HCEC 1CT (cell line): ENCODE measurements around the gene VPS33B.
"Not testable (repeated sequence)": the region's sequence is repeated elsewhere in the genome, so short reads cannot be mapped to it uniquely, and the experiment has no call there.

Experiments used
- DNase-seq: peaks from one replicate; pipeline ENCODE4 v3.0.0-alpha.2; 2017

VPS33B gene

DNA sequence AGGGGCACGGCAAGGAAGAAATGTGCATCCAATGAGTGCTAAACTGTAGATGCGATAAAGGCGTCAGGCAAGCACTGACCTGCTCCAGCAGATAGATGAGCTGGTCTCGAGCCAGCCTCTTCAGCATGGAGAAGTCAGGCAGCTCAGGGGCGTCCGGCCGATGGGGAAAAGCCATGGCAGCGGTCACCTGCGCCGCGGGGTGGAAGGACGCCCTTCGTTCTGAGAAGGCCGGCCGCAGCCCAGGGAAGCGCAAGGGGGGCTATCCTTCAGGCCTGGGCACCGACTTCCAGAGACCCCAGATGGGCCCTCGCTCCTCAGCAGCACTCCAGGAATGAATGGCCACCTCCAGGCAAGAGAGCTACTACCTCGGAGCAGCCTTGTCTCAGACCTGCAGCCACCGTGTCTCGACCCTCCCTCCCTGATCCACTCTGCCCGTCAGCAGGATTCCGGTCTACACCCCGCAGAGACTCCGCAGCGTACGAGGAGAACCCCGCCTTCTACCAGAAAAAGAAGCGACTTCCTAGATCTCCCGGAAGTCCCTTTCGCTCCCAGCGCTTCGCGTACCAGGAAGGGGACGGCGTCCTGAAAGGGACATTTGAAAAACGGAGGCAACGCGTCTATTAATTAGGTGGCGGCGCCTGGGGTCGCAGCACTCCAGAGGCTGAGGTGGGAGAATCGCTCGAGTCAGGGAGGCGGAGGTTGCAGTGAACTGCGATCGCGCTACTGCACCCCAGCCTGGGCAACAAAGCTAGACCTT lies at the start of gene VPS33B:
VPS33B (minus strand) TSS at position 520 of the 757 bp plus-strand sequence; CDS start at position 175, 345 bp downstream.
- peak; percentile 78 for DNase-seq

DNA sequence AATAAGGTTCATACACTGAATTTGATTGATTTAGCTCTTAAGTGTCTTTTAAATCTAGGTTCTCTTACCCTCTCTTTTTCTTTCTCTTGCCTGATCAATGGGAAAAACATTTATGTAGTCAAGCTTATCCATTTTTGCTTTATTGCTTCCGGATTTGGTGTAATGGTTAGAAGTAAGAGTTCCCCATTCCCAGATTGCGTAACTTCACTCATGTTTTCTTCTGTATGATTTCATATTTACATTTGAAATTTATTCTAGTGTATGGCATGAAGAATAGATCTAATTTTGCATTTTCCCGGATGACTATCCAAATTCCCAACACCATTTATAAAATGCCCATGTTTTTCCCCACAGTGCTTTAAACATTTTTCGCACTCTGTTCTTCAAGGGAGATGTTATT lies 49.8 kb upstream of the VPS33B start:
- DNase-seq = no peak

DNA sequence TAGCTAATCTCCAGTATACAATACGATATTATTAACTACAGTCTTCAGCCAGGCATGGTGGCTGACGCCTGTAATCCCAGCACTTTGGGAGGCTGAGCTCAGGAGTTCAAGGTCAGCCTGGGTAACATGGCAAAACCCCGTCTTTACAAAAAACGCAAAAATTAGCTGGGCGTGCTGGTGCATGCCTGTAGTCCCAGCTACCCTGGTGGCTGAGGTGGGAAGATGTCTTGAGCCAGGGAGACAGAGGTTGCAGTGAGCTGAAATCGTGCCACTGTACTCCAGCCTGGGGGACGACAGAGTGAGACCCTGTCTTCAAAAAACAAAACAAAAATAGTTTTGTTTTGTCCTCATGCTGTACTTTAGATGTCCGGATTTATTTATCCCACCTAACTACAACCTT lies 48.5 kb upstream of the VPS33B start:
- DNase-seq = no peak

DNA sequence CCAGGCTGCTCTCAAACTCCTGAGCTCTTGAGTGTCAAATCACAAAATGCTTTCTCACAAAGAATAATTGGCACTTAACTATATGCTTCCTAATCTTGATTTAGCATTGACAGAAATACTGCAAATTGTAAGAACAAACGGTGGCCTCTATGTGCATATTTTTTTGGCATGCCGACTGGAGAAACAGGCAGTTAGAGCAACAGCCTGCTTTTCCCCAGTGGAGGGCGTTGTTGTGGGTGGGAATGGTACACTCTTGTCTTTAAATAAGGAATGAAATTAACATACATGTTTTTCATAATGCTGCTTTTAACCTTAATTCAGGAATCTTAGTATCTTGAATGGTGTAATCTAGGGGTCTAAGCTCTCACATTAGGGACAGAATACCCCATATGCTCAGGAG lies 46.6 kb upstream of the VPS33B start:
- no peak for DNase-seq

DNA sequence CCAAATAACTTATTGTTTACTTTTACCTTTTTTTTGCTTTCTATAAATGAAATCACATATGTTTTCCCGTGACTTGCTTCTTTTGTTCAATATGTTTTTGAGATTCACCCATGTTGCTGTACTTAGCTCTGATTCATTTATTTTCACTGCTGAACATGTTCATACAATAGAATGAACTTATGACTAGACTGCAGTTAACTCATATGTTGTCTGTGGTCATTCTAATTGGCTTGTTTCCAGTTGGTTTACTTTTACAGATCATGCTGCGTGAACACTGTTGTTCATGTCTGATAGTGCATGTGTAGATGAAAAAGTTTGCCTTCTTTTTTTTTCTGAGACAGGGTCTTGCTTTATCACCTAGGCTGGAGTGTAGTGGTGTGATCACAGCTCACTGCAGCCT lies 46.0 kb upstream of the VPS33B start:
- DNase-seq = no peak

DNA sequence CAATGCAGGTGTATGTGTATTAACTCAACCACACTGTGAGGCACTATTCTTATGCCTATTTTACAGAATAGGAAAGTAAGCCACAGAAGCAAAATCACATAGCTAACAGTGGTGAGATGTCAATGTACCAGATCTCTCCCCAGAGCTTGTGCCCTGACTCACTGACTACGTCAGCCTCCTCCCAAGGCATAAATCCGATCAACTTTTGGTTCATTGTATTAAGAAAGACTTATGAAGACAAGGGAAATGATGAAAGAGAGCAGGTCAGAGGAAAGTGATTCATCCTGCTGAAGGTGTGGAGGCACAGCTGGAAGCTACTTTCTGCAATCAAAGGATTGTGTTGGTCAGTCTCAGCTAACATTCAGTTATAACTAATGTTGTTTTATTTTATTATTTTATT lies 44.6 kb upstream of the VPS33B start:
- DNase-seq = peak; percentile 68

DNA sequence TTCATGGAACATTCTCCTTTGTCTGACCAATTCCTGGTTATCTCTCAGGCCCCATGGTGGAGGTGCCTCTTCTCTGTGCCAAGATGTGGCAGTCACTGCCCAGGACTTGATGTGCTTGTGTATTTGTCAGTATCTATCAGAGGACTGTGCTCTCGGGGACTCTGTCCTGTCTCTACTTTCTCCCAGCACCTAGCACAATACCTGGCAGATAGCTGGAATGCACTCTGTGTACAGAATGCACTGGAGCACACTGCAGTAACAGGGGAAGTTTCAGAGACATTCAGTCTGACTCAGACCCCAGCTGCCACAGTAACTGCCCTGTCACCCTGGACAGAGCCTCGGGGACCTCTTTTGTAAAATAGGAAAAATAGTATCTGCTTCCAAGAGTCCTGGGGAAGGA lies 43.1 kb upstream of the VPS33B start:
- no peak for DNase-seq

DNA sequence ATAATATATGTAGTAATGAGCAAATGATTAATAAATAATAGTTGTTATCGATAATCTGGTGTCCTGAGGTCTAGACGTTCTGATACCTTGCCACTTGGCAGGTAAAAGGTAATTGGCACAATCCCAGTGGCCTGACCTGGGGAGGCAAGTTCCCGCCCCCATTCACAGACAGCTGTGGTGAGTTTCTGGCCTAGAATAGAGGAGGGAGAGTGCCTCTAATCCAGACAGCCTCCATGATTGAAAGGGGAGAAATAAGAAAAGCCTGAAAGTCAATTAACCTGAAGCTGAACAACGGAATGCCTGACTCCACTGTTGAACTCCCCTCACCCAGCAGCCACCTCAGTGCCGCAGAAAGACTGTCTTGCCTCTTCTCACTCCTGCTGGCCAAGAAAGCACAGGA lies 39.6 kb upstream of the VPS33B start:
- DNase-seq = no peak

DNA sequence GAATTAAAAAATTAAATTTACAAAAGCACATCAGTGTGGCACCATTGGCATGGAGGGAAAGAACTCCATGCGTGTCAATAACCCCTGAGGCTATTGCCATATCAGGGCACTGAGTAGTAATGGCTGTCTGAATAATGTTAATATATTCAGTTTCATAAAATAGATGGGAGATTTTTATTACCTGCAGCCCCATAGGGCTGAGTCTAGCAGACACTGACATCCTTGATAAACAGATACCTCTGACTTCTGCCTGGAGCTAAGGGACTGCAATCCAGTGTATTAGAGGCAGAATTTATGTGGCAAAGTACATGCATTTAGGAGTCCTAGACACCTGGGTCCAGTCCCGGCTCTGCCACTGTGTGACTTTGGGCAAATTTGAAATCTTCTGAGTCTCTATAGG lies 38.8 kb upstream of the VPS33B start:
- no peak for DNase-seq

DNA sequence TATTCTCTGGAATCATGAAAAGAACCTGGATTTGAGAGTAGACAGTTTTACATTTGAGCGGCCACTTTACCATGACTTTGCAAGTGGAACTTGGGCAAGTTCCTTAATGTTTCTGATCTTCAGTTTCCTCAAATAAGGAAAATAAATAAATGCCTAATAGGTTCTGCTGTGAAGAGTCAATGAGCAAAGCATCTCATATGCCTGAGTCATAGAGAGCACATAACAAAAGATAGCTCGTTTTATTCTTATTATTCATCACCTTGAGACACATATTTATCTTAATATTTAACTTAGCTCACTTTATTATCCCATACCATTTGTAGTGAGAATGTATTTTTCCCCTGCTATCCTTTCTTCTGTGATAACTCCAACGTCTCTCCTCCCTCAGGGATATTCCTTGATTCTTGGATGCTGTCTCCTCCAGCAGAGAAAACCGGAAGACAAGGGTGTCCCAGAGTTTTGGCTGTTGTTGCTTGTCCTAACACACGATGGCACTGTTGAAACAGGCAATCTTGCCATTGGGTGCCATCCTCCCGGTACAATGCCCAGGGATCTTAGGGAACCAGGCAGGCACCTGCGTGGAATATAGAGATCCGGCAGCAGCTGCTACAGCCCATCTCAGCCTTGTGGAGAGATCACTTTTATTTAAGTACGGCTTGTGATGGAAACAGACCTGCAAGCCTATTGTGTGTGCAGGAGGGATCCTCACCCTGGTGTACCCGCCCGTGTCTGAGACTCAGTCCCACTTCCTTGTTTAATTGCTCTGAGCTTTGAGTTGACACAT lies 33.3 kb upstream of the VPS33B start:
- DNase-seq = peak; percentile 59

DNA sequence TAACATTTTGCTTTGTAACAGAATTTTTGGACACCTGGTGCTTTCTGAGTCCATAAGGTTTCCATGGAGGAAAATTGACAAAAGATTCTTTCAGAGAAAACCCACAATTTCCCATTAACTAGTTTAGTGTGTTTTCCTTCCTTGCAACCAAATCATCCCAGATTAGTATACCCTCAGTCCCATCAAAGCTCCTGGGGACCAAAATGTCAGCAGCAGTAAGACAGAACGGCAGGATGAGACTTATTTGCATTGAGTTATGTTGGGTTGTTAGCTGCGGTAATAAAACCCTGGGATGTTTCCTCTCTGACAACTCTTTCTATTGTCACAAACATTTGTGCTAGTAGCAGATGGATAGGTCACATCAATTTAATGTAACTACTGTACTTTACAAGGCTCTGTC lies 32.4 kb upstream of the VPS33B start:
- no peak for DNase-seq

DNA sequence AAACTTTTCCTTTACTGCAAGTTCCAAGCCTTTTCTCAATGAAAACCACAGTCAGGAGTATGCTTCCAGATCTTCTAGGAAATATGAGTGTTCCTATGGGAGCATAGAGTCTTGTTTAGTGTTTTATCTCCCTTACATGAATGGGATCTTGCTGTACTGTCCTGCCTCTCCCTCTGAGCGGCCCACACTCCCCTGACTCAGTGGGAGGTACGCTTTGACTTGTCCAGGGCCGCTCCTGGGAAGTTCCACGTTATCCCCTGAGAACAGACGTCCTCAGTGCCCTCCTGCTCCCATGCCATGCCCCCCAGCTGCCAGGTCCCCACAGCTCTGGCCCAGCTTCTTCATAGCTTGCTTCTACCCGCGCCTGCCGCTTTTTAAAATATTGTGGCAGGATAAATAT lies 28.9 kb upstream of the VPS33B start:
- DNase-seq = no peak

DNA sequence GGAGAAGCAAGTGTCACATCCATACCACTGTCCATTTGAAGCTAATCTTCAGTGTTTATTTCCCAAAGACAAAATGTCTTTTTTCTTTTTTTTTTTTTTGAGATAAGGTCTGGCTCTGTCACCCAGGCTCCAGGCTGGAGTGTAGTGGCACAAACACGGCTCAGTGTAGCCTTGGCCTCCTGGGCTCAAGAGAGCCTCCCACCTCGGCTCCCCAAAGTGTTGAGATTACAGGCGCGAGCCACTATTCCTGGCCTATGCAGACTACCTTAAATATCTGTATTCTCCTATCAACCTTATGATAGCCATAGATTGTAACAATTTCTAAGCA lies 27.7 kb upstream of the VPS33B start:
- DNase-seq = no peak

DNA sequence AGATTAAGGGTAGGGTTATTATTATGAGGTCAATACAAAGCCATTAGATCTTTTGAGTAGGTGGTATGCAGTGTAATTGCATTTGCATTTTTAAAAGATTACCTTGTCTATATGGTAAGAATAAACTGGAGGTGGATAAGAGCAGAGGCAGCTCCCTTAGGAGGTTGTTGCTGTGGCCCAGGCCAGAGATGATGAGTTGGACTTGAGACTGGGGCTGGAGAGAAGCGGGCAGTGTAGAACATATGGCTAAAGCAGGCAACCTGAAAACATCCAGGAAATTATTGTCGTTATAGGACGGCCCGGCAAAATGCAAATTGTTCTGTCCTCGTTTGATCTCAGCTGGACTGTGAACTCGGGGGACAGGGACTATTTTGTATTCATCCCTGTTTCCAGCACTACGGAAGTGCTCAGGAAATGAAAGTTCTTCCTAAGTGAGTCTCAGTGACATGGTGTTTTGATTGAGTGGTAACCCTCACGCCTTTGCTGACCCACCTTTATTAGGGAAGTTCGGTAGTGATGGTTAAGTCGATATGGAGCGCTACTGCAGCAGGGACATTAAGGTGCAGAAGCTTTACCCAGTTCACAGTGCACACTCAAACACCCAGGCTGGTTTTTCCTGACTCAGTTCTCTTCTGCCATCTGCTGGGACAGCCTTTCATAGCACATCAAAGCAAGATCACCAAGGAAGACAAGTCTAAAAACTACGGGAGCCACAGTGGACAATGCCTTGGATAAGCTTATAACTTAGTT lies 27.2 kb upstream of the VPS33B start:
- peak; percentile 61 for DNase-seq

DNA sequence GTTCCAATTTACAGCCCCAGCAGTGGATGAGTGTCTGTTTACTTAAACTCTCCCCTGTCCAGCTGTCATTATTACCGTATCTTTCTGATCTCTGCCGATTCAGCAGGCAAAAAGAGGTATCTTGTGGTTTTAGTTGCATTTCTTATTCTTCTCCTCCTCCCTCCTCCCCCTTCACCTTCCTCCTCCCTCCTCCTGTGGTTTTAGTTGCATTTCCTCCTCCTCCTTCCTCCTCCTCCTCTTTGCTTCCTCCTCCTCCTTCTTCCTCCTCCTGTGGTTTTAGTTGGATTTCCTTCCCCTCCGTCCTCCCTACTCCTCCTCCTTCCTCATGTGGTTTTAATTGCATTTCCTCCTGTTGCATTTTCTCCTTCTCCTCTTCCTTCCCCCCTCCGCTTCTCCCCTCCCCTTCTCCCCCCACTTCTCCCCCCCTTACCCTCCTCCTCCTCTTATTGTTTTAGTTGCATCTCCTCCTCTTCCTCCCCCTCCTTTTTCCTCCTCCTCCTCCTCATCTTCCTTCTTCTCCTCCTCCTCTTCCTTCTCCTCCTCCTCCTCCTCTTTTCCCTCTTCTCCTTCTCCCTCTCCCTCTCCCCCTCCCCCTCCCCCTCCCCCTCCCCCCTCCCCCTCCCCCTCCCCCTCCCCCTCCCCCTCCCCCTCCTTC lies 25.3 kb upstream of the VPS33B start:
- DNase-seq = peak; percentile 21

DNA sequence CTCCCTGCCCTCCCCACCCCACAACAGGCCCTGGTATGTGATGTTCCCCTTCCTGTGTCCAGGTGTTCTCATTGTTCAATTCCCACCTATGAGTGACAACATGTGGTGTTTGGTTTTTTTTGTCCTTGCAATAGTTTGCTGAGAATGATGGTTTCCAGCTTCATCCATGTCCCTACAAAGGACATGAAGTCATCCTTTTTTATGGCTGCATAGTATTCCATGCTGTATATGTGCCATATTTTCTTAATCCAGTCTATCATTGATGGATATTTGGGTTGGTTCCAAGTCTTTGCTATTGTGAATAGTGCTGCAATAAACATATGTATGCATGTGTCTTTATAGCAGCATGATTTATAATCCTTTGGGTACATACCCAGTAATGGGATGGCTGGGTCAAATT lies 23.7 kb upstream of the VPS33B start:
- DNase-seq = not testable (repeated sequence)

DNA sequence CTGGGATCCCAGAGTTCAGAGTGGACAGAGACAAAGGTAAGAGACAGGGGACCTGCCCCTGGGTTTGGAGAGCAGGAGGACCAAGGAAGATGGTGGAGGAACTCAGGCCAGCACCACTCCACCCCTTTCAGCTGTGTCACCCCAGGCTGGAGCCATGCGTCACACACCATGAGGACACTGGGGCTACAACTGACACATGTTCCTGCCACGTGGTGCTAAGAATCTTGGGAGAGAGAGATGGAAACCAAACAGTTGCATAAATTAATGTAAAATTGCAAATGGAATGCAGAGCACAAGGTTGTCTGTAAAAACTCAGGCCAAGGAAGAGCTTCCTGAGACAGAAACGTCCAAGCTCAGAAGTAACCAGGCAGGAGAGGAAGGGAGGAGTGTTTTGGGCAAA lies 22.7 kb upstream of the VPS33B start:
- no peak for DNase-seq

DNA sequence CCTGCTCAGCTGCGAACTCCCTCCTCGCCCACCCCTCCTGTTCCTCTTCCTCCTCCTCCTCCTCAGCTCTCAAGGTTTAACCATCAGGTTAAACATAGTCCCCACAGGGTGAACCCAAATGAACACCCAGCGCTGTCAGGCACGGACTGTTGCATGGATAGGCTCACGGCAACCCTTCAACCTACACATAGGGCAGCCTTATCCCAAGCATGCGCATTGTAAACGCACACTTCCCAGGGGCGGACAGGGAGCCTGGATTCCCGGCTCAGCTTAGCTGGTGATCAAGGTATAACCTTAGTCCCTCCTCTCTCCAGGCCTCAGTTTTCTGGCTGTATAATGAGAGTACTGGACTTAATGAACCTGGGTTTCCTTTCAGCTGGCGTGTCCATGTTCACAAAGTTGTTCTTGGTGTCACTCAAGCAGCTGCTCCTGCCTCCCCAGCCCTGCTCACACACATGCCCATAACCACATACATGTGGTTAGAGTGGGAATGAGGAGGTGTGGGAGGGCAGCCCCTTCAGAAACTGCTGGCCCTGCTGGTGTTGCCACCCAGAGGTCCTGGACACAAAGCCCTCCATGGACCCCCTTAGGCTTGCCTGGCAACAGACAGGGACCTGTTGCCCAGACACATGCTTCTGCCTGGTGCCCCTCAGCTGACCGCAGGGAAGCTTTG lies 20.9 kb upstream of the VPS33B start:
- DNase-seq = no peak

DNA sequence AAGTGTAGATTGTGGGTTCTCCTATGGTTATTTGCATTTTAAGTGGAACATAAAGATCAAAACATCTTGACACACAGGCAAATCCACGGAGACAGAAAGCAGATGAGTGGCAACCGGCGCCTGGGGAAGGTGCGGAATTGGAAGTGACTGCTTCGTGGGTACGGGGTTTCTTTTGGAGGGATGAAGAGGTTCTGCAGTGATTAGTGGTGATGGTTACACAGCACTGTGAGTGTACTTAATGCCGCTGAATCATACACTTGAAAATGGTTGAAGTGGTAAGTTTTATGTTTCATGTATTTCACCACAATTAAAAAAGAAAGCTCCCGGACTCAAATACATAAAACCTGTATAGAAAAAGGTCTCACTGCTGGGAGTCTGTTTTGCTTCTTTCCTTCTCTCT lies 18.5 kb upstream of the VPS33B start:
- DNase-seq = no peak

DNA sequence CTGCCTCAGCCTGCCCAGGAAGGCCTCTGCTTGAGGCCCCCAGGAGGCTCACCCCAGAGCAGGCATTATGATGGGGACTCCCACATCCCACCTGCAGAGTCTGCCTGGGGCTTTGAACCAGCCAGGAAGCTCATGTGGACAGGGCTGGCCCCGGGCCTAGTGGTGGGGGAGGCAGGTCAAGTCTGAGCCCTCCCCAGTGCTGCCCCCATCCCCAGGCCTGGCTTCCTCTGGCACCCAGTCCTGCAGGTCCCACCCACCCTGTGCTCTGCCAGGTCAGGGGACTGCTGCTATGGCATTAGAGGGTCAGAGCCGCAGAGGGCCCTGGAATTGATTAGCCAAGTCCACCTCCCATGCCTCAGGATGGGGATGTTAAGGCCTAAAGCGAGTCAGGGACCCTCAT lies 17.6 kb upstream of the VPS33B start:
- DNase-seq = no peak

DNA sequence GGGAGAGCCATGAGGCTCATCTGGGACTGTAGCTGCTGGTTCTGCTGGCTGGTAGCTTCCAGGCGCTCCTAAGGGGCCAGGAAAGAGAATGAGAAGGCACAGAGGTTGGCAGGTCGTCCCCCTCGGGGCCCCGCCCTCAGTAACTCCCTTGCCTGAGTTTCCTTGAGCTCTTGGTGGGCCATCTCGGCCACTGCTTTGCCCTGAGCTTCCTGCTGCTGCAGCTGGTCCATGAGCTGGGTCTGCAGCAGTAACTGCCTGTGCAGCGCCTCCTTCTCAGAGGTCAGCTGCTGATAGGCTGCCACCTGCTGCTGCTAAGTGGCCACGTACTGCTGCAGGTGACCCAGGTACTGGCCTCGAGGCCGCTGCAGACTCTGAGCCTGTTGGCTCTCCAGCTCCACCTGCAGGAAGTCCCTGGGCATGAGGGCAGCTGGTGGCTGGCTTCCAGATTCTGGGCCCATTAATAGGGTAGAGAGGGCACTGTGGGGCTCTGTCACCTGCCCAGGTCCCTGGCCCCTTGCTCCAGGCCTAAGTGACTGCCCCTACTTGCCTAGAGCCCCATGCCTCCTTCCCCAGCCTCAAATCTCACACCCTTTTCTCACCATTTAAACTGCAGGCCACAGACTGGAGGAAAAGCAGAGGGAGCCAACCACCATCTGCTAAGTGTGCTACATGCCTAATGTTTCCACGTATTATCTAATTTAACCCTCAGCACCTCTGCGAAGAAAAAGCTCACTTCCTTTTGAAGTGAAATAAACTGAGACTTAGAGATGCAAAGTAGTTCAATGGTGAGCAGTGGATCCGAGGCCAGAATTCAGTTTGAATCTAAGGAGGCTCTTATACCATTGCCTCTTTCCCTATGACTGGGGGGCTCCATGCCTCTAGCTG lies 10.8 kb upstream of the VPS33B start:
- no peak for DNase-seq

DNA sequence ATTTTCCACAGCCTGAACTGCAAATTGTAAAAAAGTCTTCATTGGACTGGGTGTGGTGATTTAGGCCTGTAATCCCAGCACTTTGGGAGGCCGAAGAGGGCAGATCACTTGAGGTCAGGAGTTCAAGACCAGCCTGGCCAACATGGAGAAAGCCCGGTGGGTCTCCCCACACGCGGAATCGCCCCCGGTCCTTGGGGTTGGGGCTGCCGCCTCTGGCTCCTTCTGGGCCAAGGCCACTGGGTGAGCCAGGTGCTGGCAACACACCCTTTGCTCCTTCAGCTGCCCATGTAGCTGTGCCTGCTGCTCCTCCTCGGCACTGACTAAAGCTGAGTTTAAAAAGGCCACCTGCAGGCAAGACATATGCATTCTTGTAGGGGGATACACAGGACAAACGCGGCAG lies 9.4 kb upstream of the VPS33B start:
- no peak for DNase-seq
